ENCODE results near the gene ZNF283.

The ZNF283 gene

DNA sequence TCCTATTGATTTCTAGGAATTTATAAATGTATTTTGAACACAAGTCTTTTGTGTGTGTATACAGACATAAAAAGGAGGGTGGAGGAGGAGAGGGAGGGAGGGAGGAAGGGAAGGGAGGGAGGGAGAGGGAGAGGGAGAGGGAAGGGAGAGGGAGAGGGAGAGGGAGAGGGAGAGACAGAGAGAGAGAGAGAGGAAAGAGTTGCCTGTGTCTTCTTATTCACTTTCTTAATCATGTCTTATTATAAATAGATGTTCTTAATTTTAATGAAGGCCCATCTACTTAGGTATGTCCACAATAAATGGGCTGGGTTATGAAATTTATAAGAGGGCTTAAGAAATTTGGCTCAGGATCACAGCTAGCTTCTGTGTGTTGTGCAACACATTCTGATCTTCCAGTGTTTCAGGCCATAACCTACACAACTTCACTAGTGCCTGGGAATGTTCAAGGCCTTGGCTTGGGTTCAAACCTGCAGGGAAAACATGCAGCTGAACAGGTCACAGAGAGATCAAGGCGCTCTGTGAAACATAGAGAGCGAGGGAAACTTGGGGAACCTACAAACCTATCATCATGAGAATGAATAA is 68.7 kb downstream of the ZNF283 start:
- TF ChIP-seq, protein P1, sequence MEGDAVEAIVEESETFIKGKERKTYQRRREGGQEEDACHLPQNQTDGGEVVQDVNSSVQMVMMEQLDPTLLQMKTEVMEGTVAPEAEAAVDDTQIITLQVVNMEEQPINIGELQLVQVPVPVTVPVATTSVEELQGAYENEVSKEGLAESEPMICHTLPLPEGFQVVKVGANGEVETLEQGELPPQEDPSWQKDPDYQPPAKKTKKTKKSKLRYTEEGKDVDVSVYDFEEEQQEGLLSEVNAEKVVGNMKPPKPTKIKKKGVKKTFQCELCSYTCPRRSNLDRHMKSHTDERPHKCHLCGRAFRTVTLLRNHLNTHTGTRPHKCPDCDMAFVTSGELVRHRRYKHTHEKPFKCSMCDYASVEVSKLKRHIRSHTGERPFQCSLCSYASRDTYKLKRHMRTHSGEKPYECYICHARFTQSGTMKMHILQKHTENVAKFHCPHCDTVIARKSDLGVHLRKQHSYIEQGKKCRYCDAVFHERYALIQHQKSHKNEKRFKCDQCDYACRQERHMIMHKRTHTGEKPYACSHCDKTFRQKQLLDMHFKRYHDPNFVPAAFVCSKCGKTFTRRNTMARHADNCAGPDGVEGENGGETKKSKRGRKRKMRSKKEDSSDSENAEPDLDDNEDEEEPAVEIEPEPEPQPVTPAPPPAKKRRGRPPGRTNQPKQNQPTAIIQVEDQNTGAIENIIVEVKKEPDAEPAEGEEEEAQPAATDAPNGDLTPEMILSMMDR (conservative IDR thresholded peaks at IDR 0.05) = no peak

More for the DNA sequence above, 68.7 kb downstream of the ZNF283 start:
- H3K27ac ChIP-seq = no peak overlapping the region

All from VCaP (cell line).